ENCODE data around the gene MBOAT2.
"Not testable (repeated sequence)": the region's sequence is repeated elsewhere in the genome, so short reads cannot be mapped to it uniquely, and the experiment has no call there.

GRCh38 chr2:8897206-8897605, 106.3 kb downstream of the MBOAT2 start:
- TF ChIP-seq POLR2A, CTCF (IDR thresholded peaks at IDR 0.05): not testable (repeated sequence)
